Measurements from ENCODE around the gene IL1RAPL1.

IL1RAPL1 gene

GRCh38 chrX:29541038-29541437 lies 953.8 kb downstream of the IL1RAPL1 start:
- no peak overlapping the region for H3K27ac ChIP-seq
- no peak for TF ChIP-seq ZFX (IDR thresholded peaks at IDR 0.05; ENCODE audit: borderline replicate concordance)
- no peak for TF ChIP-seq CTCF (IDR thresholded peaks at IDR 0.05)

GRCh38 chrX:29542152-29542551 lies 954.9 kb downstream of the IL1RAPL1 start:
- H3K27ac ChIP-seq, result peak overlapping the region; percentile 42
- TF ChIP-seq CTCF (IDR thresholded peaks at IDR 0.05) (no peak), ZFX (IDR thresholded peaks at IDR 0.05; ENCODE audit: borderline replicate concordance) (no peak)

GRCh38 chrX:29545878-29546277 lies 958.6 kb downstream of the IL1RAPL1 start:
- TF ChIP-seq CTCF (IDR thresholded peaks at IDR 0.05), result no peak
- TF ChIP-seq ZFX (IDR thresholded peaks at IDR 0.05; ENCODE audit: borderline replicate concordance), result no peak
- H3K27ac ChIP-seq, result no peak overlapping the region

GRCh38 chrX:29547877-29548276 lies 960.6 kb downstream of the IL1RAPL1 start:
- H3K27ac ChIP-seq, result no peak overlapping the region
- TF ChIP-seq ZFX (IDR thresholded peaks at IDR 0.05; ENCODE audit: borderline replicate concordance), result no peak
- TF ChIP-seq CTCF (IDR thresholded peaks at IDR 0.05), result no peak

- H3K27ac ChIP-seq, result no peak overlapping the region
- TF ChIP-seq CTCF (IDR thresholded peaks at IDR 0.05), result no peak
- TF ChIP-seq ZFX (IDR thresholded peaks at IDR 0.05; ENCODE audit: borderline replicate concordance), result no peak
These were observed 966.3 kb downstream of the IL1RAPL1 start for GRCh38 chrX:29553542-29553941.

- TF ChIP-seq ZFX (IDR thresholded peaks at IDR 0.05; ENCODE audit: borderline replicate concordance), result no peak
These were observed 968.3 kb downstream of the IL1RAPL1 start for GRCh38 chrX:29555465-29556091.

GRCh38 chrX:29560065-29560464 lies 972.8 kb downstream of the IL1RAPL1 start:
- no peak for TF ChIP-seq ZFX (IDR thresholded peaks at IDR 0.05; ENCODE audit: borderline replicate concordance)
- H3K27ac ChIP-seq, result no peak overlapping the region

More at GRCh38 chrX:29555465-29556091, 968.3 kb downstream of the IL1RAPL1 start:
- H3K27ac ChIP-seq, result no peak overlapping the region

GRCh38 chrX:29561417-29561816 lies 974.2 kb downstream of the IL1RAPL1 start:
- H3K27ac ChIP-seq, result no peak overlapping the region
- TF ChIP-seq CTCF (IDR thresholded peaks at IDR 0.05) (no peak), ZFX (IDR thresholded peaks at IDR 0.05; ENCODE audit: borderline replicate concordance) (no peak)
